Thyroid gland (tissue), 4 donors: Measurements from ENCODE around the gene PYGM. TPM values are rescaled to one million over a fixed set of nuclear protein-coding genes. Genes with fewer than 3 reads are reported as not detected.

Experiments
- DNase-seq, 2 donors: peaks; one replicate each; pipeline ENCODE4 v3.0.0-alpha.2; 2019
- H3K27ac ChIP-seq, 3 donors: fragments of 200-600 bp; sonication (generic); 1 replicate in 2 of 3; 2 replicates in 1 of 3; pipeline ENCODE4 v1.5.1; 2016 to 2019; ENCODE audit warnings: mild to moderate bottlenecking in 1 of 3, moderate library complexity in 1 of 3
- H3K27me3 ChIP-seq: fragments of 200-600 bp; sonication (generic); one replicate; pipeline ENCODE4 v1.5.1; 2019
- H3K36me3 ChIP-seq, 2 donors: fragments of 200-600 bp; sonication (generic); one replicate each; pipeline ENCODE4 v1.5.1; 2016 to 2019
- H3K4me1 ChIP-seq, 2 donors: fragments of 200-600 bp; sonication (generic); one replicate each; pipeline ENCODE4 v1.5.1; 2017 to 2019
- H3K4me3 ChIP-seq, 3 donors: fragments of 200-600 bp; sonication (generic); replicated peaks in 1 of 3; 1 replicate in 2 of 3; 2 replicates in 1 of 3; pipeline ENCODE4 v1.5.1; 2016; ENCODE audit warnings: mild to moderate bottlenecking in 1 of 3
- H3K9me3 ChIP-seq: fragments of 200-600 bp; sonication (generic); one replicate; pipeline ENCODE4 v1.5.1; 2017
- POLR2A ChIP-seq, 2 donors: fragments of 450-650 bp; IDR thresholded peaks; one replicate each; pipeline ENCODE4 v1.6.1; 2017; ENCODE audit warnings: antibody characterized with exemption in 2 of 2, mild to moderate bottlenecking in 2 of 2, moderate library complexity in 1 of 2
- WGBS, 2 donors: methylation state at CpG; one replicate each; pipeline ENCODE4 v1.1.5; 2017; 5-methylcytosine and 5-hydroxymethylcytosine counted together
- intact Hi-C: fragments of 100-400 bp; cut with DNase I; formaldehyde crosslinking; loops from one replicate; pipeline ENCODE4 v1.15.1; 2023
- total RNA-seq, 4 donors: library from RNA; depleted of rRNA; stranded (reverse); fragments of >200 nt; gene quantifications; one replicate each; pipeline ENCODE4 v1.2.3, GENCODE V29; 2016
- TF ChIP-seq, protein P1 (sequence below), 6 experiments: fragments of 200-600 bp in 3 of 6; fragments of 450-650 bp in 3 of 6; sonication (generic) in 3 of 6; IDR thresholded peaks; one replicate each; pipeline ENCODE4 v1.5.1; 2016 to 2019; ENCODE audit warnings: antibody characterized with exemption in 6 of 6, mild to moderate bottlenecking in 2 of 6, inconsistent platforms in 1 of 6, moderate library complexity in 1 of 6

Gene PYGM
- total RNA-seq, 4 donors from 2014 or later = 4.3 to 14.8 (median 6.7) TPM

DNA sequence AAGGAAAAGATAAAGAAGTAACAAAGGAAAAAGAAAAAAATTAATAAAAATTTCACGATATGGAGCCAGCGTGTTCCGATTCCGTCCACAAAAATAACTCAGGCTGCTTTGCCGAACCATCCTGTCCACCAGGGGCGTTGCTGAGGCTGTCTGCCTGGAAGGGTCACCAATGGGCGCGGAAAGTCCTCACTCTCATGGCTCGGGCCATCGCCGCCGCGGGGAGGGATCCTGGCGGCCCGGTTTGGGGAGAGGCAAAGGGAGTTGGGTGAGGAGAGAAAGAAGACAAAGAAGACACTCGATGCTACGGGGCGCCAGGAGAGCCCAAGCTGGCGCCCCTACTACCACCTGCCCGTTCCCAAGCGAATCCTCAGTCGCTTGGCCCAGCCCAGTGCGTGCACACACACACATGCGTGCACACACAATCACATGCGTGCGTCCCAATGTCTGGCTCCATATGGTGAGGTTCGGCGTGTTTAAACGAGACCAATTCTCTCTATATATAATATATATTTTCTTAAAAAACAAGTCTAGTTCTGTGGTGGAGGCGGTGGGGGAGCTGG lies 5.6 kb upstream of the PYGM start:
- TF ChIP-seq, protein P1, sequence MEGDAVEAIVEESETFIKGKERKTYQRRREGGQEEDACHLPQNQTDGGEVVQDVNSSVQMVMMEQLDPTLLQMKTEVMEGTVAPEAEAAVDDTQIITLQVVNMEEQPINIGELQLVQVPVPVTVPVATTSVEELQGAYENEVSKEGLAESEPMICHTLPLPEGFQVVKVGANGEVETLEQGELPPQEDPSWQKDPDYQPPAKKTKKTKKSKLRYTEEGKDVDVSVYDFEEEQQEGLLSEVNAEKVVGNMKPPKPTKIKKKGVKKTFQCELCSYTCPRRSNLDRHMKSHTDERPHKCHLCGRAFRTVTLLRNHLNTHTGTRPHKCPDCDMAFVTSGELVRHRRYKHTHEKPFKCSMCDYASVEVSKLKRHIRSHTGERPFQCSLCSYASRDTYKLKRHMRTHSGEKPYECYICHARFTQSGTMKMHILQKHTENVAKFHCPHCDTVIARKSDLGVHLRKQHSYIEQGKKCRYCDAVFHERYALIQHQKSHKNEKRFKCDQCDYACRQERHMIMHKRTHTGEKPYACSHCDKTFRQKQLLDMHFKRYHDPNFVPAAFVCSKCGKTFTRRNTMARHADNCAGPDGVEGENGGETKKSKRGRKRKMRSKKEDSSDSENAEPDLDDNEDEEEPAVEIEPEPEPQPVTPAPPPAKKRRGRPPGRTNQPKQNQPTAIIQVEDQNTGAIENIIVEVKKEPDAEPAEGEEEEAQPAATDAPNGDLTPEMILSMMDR (IDR thresholded peaks at IDR 0.05) = no peak
- no peak for TF ChIP-seq POLR2A (IDR thresholded peaks at IDR 0.05)
- Histone ChIP-seq H3K27ac (no peak overlapping the region), H3K36me3 (peaks cover 65 to 77% of the 10 kb centered on the region in 2 donors), H3K27me3 (no peaks in the 10 kb centered on the region), H3K4me1 (peaks cover 23 to 39% of the 10 kb centered on the region in 2 donors), H3K4me3 (no peak overlapping the region), H3K9me3 (no peaks in the 10 kb centered on the region)
- intact Hi-C loops = no loop called here
- DNase-seq = no peak
- 89 to 92% methylated on average over 30 of the region's 30 CpGs for WGBS, 2 donors

DNA sequence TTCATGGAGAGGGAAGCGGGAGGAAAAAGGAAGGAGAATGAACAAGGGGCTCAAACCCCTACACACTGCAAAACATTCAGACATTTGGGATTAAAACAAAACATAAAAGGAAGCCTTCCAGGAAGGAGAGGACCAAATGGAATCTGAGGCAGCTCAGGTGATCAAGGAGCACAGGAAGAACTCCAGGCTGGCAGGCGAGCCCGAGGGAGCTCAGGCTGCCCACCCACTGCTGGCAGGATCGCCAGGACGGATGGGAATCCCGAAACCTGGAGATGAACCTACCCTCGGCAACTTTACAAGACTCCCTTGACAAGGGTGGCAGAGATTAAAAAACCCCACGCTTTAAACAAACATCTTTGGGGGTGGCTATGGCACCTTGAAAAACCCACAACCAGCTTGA lies 5.0 kb upstream of the PYGM start:
- 92 to 96% methylated on average over 8 of the region's 8 CpGs for WGBS, 2 donors

DNA sequence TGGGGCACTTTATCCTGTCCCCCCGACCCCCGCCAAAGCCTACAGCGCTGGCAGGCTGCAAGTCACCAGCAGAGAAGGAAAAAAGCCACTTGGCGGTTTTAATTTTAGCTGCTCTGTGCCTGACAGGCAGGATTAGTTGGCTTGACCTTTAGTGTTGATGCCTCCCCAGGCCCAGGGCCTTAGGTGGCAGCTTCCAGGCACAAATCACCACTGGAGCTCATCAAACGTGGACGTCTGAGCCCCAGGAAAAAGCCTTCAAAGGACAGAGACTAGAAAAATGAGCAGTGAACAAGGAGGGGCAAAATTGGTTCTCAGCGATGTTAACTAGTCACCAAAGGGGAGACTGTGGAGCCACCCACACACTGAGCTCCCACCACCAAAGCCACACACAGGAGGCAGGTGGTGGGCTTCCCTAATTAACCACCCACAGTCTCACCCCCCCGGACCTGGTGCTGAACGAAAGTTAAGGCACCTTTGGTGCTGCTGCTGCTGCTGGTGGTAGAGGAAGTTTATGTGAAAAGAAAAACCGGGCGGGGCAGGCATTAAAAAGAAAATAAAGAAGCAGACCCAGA lies 4.4 kb upstream of the PYGM start:
- peaks cover 34 to 51% of the 10 kb centered on the region in 2 donors for H3K4me1 ChIP-seq
- no peak for DNase-seq
- H3K4me3 ChIP-seq = no peak overlapping the region
- 74 to 83% methylated on average over 11 of the region's 11 CpGs for WGBS, 2 donors
- peaks cover 52 to 64% of the 10 kb centered on the region in 2 donors for H3K36me3 ChIP-seq
- intact Hi-C loops = no loop called here
- TF ChIP-seq, protein P1 (IDR thresholded peaks at IDR 0.05) = no peak
- no peak for TF ChIP-seq POLR2A (IDR thresholded peaks at IDR 0.05)
- H3K27ac ChIP-seq = peak overlapping the region in 2 of 3 donors; percentile 47 to 75
- no peaks in the 10 kb centered on the region for H3K9me3 ChIP-seq
- no peaks in the 10 kb centered on the region for H3K27me3 ChIP-seq

More for the DNA sequence above, 5.0 kb upstream of the PYGM start:
- Histone ChIP-seq H3K27me3 (no peaks in the 10 kb centered on the region), H3K9me3 (no peaks in the 10 kb centered on the region), H3K4me1 (peaks cover 29 to 45% of the 10 kb centered on the region in 2 donors), H3K36me3 (peaks cover 59 to 70% of the 10 kb centered on the region in 2 donors), H3K4me3 (no peak overlapping the region), H3K27ac (peak overlapping the region in 1 of 3 donors; percentile 24)
- intact Hi-C loops = no loop called here
- no peak for TF ChIP-seq POLR2A (IDR thresholded peaks at IDR 0.05)
- TF ChIP-seq, protein P1 (IDR thresholded peaks at IDR 0.05) = no peak
- no peak for DNase-seq

DNA sequence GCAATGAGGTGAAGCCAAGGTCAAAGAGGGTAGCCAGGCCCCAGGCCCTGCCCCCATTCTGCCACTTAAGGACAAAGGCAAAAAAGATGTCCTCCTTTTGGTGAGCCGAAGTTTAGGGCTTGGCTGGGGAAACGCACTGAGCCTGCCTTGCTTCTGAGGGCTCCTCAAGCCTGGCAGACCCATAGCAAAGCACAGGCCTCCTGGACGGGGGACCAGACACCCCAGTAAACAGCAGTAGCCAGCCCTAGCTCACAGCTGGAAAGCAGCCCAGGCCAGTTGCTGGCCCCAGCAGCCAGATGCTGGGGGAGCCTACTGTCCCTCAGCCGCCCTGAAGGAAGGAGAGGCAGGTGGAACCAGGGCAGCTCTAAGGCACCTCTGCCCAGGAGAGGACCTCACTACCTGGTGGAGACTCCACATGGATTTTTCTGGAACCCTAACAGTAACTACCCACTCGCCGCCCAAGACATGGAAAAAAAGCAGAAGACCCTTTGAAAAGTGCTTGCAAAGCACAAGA lies 3.8 kb upstream of the PYGM start:
- Histone ChIP-seq H3K36me3 (peaks cover 47 to 59% of the 10 kb centered on the region in 2 donors), H3K27ac (peak overlapping the region; percentile 47 to 75 (median 52))
- 70 to 72% methylated on average over 5 to 6 of the region's 6 CpGs for WGBS, 2 donors

More for the DNA sequence above, 3.8 kb upstream of the PYGM start:
- DNase-seq = no peak
- Histone ChIP-seq H3K27me3 (no peaks in the 10 kb centered on the region), H3K4me3 (no peak overlapping the region), H3K9me3 (no peaks in the 10 kb centered on the region), H3K4me1 (peaks cover 36 to 57% of the 10 kb centered on the region in 2 donors)
- intact Hi-C loops = no loop called here
- TF ChIP-seq, protein P1 (IDR thresholded peaks at IDR 0.05) = no peak
- no peak for TF ChIP-seq POLR2A (IDR thresholded peaks at IDR 0.05)
